ENCODE results near the gene TSPAN4. TPM values are rescaled to one million over a fixed set of nuclear protein-coding genes. Genes with fewer than 3 reads are reported as not detected.

Gene TSPAN4
- total and polyA plus RNA-seq, 2 of the 13 experiments (the other 11 are each of a cell fraction or from before 2014, with no cell fraction given) = 31.7 to 68.3 TPM

DNA sequence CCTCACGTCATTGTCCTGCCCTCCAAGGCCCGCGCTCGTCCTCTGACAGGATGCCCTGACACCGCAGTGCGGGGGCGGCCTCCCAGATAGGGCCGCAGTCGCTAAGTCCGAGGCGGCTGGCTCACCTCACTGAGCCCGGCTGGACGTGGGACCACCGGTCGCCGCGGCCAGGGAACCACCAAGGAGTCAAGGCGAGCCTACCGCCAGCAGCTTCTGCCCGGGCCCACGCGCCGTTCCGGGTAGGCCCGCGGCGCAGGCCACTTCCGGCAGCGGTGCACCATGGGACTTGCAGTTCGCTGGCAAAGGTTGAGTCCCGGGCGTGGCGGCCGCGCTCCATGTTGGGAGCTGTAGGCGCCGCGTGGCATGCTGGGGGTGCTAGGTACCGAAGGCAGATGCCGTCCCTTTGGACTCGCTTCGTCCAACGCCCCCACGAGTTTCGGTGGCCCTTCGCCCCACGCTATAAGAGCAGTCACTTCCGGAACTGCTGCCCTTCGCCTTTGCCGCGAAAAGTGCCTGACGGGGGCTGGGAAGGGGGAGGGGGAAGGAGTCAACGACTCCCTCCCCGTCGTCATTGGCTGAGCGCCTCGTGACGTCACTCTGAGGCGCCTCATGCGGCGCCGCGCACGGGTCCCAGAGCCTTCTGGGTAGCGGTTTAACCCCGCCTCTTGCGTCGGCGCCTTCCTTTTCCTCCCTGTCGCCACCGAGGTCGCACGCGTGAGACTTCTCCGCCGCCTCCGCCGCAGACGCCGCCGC, 33.2 kb upstream of the TSPAN4 start, which contains the start of gene RPLP2 (continued):
- TF ChIP-seq MZF1 (CRISPR knock-in tag; IDR thresholded peaks at IDR 0.05; ENCODE audit: borderline replicate concordance) (no peak), SETDB1 (CRISPR knock-in tag; IDR thresholded peaks at IDR 0.05; ENCODE audit: borderline replicate concordance) (no peak), U2AF2 (IDR thresholded peaks at IDR 0.05; ENCODE audit: low read depth, low read length) (no peak), ZNF598 (CRISPR knock-in tag; IDR thresholded peaks at IDR 0.05; ENCODE audit: borderline replicate concordance) (no peak; the same call in 1 of the 2 replicates), ZNF24 (IDR thresholded peaks at IDR 0.05) (no peak), ZMAT3 (CRISPR knock-in tag; conservative IDR thresholded peaks at IDR 0.05) (peak; percentile 89), ZNF335 (CRISPR knock-in tag; IDR thresholded peaks at IDR 0.05) (peak; percentile 89), FOXK1 (CRISPR knock-in tag; IDR thresholded peaks at IDR 0.05; ENCODE audit: borderline replicate concordance, low read depth) (no peak; the same call in 1 of the 2 replicates), ZNF430 (CRISPR knock-in tag; IDR thresholded peaks at IDR 0.05) (peak; percentile 98), KLF11 (CRISPR knock-in tag; IDR thresholded peaks at IDR 0.05) (no peak), ADNP (CRISPR knock-in tag; IDR thresholded peaks at IDR 0.05) (no peak), CCAR2 (optimal IDR thresholded peaks at IDR 0.05; ENCODE audit: low read depth, low read length) (no peak)
- TF ChIP-seq, protein P1, sequence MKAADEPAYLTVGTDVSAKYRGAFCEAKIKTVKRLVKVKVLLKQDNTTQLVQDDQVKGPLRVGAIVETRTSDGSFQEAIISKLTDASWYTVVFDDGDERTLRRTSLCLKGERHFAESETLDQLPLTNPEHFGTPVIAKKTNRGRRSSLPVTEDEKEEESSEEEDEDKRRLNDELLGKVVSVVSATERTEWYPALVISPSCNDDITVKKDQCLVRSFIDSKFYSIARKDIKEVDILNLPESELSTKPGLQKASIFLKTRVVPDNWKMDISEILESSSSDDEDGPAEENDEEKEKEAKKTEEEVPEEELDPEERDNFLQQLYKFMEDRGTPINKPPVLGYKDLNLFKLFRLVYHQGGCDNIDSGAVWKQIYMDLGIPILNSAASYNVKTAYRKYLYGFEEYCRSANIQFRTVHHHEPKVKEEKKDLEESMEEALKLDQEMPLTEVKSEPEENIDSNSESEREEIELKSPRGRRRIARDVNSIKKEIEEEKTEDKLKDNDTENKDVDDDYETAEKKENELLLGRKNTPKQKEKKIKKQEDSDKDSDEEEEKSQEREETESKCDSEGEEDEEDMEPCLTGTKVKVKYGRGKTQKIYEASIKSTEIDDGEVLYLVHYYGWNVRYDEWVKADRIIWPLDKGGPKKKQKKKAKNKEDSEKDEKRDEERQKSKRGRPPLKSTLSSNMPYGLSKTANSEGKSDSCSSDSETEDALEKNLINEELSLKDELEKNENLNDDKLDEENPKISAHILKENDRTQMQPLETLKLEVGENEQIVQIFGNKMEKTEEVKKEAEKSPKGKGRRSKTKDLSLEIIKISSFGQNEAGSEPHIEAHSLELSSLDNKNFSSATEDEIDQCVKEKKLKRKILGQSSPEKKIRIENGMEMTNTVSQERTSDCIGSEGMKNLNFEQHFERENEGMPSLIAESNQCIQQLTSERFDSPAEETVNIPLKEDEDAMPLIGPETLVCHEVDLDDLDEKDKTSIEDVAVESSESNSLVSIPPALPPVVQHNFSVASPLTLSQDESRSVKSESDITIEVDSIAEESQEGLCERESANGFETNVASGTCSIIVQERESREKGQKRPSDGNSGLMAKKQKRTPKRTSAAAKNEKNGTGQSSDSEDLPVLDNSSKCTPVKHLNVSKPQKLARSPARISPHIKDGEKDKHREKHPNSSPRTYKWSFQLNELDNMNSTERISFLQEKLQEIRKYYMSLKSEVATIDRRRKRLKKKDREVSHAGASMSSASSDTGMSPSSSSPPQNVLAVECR (CRISPR knock-in tag; IDR thresholded peaks at IDR 0.05; ENCODE audit: borderline replicate concordance) = peak; percentile 97
- TF ChIP-seq, protein P2, sequence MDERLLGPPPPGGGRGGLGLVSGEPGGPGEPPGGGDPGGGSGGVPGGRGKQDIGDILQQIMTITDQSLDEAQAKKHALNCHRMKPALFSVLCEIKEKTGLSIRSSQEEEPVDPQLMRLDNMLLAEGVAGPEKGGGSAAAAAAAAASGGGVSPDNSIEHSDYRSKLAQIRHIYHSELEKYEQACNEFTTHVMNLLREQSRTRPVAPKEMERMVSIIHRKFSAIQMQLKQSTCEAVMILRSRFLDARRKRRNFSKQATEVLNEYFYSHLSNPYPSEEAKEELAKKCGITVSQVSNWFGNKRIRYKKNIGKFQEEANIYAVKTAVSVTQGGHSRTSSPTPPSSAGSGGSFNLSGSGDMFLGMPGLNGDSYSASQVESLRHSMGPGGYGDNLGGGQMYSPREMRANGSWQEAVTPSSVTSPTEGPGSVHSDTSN (CRISPR knock-in tag; IDR thresholded peaks at IDR 0.05) = no peak
- TF ChIP-seq, protein P3, sequence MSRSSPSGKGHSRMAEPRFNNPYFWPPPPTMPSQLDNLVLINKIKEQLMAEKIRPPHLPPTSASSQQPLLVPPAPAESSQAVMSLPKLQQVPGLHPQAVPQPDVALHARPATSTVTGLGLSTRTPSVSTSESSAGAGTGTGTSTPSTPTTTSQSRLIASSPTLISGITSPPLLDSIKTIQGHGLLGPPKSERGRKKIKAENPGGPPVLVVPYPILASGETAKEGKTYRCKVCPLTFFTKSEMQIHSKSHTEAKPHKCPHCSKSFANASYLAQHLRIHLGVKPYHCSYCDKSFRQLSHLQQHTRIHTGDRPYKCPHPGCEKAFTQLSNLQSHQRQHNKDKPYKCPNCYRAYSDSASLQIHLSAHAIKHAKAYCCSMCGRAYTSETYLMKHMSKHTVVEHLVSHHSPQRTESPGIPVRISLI (CRISPR knock-in tag; IDR thresholded peaks at IDR 0.05; ENCODE audit: borderline replicate concordance) = peak; percentile 49; the same call in 1 of the 2 replicates
- TF ChIP-seq, protein P4, sequence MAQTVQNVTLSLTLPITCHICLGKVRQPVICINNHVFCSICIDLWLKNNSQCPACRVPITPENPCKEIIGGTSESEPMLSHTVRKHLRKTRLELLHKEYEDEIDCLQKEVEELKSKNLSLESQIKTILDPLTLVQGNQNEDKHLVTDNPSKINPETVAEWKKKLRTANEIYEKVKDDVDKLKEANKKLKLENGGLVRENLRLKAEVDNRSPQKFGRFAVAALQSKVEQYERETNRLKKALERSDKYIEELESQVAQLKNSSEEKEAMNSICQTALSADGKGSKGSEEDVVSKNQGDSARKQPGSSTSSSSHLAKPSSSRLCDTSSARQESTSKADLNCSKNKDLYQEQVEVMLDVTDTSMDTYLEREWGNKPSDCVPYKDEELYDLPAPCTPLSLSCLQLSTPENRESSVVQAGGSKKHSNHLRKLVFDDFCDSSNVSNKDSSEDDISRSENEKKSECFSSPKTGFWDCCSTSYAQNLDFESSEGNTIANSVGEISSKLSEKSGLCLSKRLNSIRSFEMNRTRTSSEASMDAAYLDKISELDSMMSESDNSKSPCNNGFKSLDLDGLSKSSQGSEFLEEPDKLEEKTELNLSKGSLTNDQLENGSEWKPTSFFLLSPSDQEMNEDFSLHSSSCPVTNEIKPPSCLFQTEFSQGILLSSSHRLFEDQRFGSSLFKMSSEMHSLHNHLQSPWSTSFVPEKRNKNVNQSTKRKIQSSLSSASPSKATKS (CRISPR knock-in tag; IDR thresholded peaks at IDR 0.05) = no peak
